Endothelial cell of umbilical vein (primary cell): ENCODE measurements around the gene CMIP. TPM values are rescaled to one million over a fixed set of nuclear protein-coding genes. Genes with fewer than 3 reads are reported as not detected.

Experiments used
- BruUV-seq: library from RNA; stranded (reverse); fragments of 400-500 nt; replicated peaks from 2 replicates; lab custom pipeline; 2021; lab: Mats Ljungman, UMichigan
- CTCF ChIA-PET: fragments of 300-600, 350-600 bp; sonication (Branson Sonifier 250); formaldehyde crosslinking; loops from one replicate; lab custom pipeline; 2021; ENCODE audit warnings: antibody characterized with exemption, inconsistent platforms; lab: Charles Lee
- POLR2A ChIA-PET: fragments of 300-600, 350-600 bp; sonication (Branson Sonifier 250); formaldehyde crosslinking; loops from one replicate; lab custom pipeline; 2021; ENCODE audit warnings: antibody characterized with exemption, inconsistent platforms; lab: Charles Lee
- DNase-seq: peaks from one replicate; pipeline ENCODE4 v3.0.0-alpha.2; 2011; ENCODE audit warnings: low read depth, low spot score
- FAIRE-seq: peaks from 2 replicates; lab custom pipeline; 2011; peaks lifted over from hg19 to GRCh38; lab: Jason Lieb, UNC
- H2AFZ ChIP-seq: 2 replicates; pipeline ENCODE4 v1.6.0; 2012; ENCODE audit warnings: low read depth, low read length, control low read depth, inconsistent platforms
- H3K27ac ChIP-seq: 2 replicates; pipeline ENCODE4 v1.5.1; 2011; ENCODE audit warnings: low read depth, mild to moderate bottlenecking, control low read depth, low read length, moderate library complexity; ENCODE audit not compliant: insufficient read depth
- H3K27me3 ChIP-seq, 2 experiments: 2 replicates each; pipeline versions ENCODE4 v1.6.0 to v1.6.1; 2011; ENCODE audit warnings: low read length in 2 of 2, mixed read lengths in 1 of 2; ENCODE audit not compliant: control insufficient read depth in 2 of 2, insufficient read depth in 2 of 2
- H3K36me3 ChIP-seq, 2 experiments: 2 replicates in 1 of 2; 3 replicates in 1 of 2; pipeline ENCODE4 v1.5.1; 2011; ENCODE audit warnings: low read length in 2 of 2, mild to moderate bottlenecking in 1 of 2, moderate library complexity in 1 of 2; ENCODE audit not compliant: control insufficient read depth in 2 of 2, insufficient read depth in 2 of 2; ENCODE audit errors: extremely low read depth in 1 of 2
- H3K4me1 ChIP-seq: 3 replicates; pipeline ENCODE4 v1.5.1; 2011; ENCODE audit warnings: mild to moderate bottlenecking, low read length; ENCODE audit not compliant: control insufficient read depth, insufficient read depth; ENCODE audit errors: extremely low read depth
- H3K4me2 ChIP-seq: 2 replicates; pipeline ENCODE4 v1.6.1; 2011; ENCODE audit warnings: low read length, control low read depth, mixed read lengths; ENCODE audit not compliant: insufficient read depth
- H3K4me3 ChIP-seq, 3 experiments: fragments of 200-600 bp in 1 of 3; sonication (generic), shearing (Covaris generic) in 1 of 3; replicated peaks in 1 of 3; 2 replicates each; pipeline ENCODE4 v1.5.1; 2011 to 2016; ENCODE audit warnings: control low read depth in 3 of 3, low read length in 3 of 3, mild to moderate bottlenecking in 2 of 3, inconsistent platforms in 1 of 3, low read depth in 1 of 3, moderate library complexity in 1 of 3; ENCODE audit not compliant: insufficient read depth in 1 of 3
- H3K79me2 ChIP-seq: 2 replicates; pipeline ENCODE4 v1.6.0; 2012; ENCODE audit warnings: low read length, inconsistent platforms; ENCODE audit not compliant: control insufficient read depth, insufficient read depth
- H3K9ac ChIP-seq: replicated peaks from 2 replicates; pipeline ENCODE3; 2011; ENCODE audit warnings: low read length, control low read depth; ENCODE audit not compliant: insufficient read depth; ENCODE audit errors: extremely low read depth
- H3K9me1 ChIP-seq: replicated peaks from 3 replicates; pipeline ENCODE4 v1.6.0; 2011; ENCODE audit warnings: mild to moderate bottlenecking, low read length; ENCODE audit not compliant: control insufficient read depth, insufficient read depth; ENCODE audit errors: extremely low read depth
- H3K9me3 ChIP-seq: replicated peaks from 2 replicates; pipeline ENCODE4 v1.5.1; 2012; ENCODE audit warnings: low read length, inconsistent platforms; ENCODE audit not compliant: control insufficient read depth, insufficient read depth
- H4K20me1 ChIP-seq: replicated peaks from 2 replicates; pipeline ENCODE3; 2011; ENCODE audit warnings: mild to moderate bottlenecking, low read length; ENCODE audit not compliant: control insufficient read depth, insufficient read depth; ENCODE audit errors: extremely low read depth
- EZH2 ChIP-seq: IDR thresholded peaks from 2 replicates; pipeline ENCODE4 v1.6.1; 2012; ENCODE audit warnings: borderline replicate concordance, low read depth, mild to moderate bottlenecking, moderate library complexity, low read length, inconsistent platforms; ENCODE audit not compliant: severe bottlenecking
- FOS ChIP-seq: IDR thresholded peaks from 2 replicates; pipeline ENCODE4 v1.6.1; 2011; ENCODE audit warnings: mild to moderate bottlenecking, low read length, moderate library complexity, borderline replicate concordance; ENCODE audit not compliant: insufficient read depth
- GATA2 ChIP-seq: IDR thresholded peaks from 2 replicates; pipeline ENCODE4 v1.7.0; 2011; ENCODE audit warnings: low read depth, mild to moderate bottlenecking, moderate library complexity, mixed read lengths, low read length; ENCODE audit not compliant: insufficient read length, insufficient read depth
- JUN ChIP-seq: IDR thresholded peaks from 2 replicates; pipeline ENCODE4 v1.6.1; 2011; ENCODE audit warnings: borderline replicate concordance, low read depth; ENCODE audit not compliant: insufficient read length, insufficient read depth
- MYC ChIP-seq: IDR thresholded peaks from one replicate; pipeline ENCODE4 v1.6.1; 2011; ENCODE audit warnings: mild to moderate bottlenecking, low read depth, low read length
- POLR2A ChIP-seq: IDR thresholded peaks from 2 replicates; pipeline ENCODE4 v1.6.1; 2012; ENCODE audit warnings: low read depth, mild to moderate bottlenecking, control low read depth, low read length
- POLR2AphosphoS5 ChIP-seq: IDR thresholded peaks from 2 replicates; pipeline ENCODE4 v1.6.1; 2012; ENCODE audit warnings: low read depth, mild to moderate bottlenecking, control low read depth, low read length, moderate library complexity; ENCODE audit not compliant: insufficient read depth
- dilution Hi-C: fragments of 300-500 bp; cut with MboI; formaldehyde crosslinking; loops from one replicate; pipeline ENCODE4 v1.15.0; 2019; ENCODE audit warnings: low sequenced_read_pairs; ENCODE audit not compliant: extremely low pct_ligation_motif_present
- intact Hi-C: fragments of 100-400 bp; cut with micrococcal nuclease; formaldehyde crosslinking; loops from one replicate; pipeline ENCODE4 v1.10.0; 2022
- polyA plus RNA-seq, 4 experiments: library from polyadenylated mRNA; depleted of rRNA in 3 of 4; stranded (reverse) in 3 of 4; unstranded in 1 of 4; fragments of >200 nt; gene quantifications; 2 replicates each; pipeline versions ENCODE4 v1.2.1 to v1.2.3, GENCODE V29; 2011 to 2012; ENCODE audit warnings: missing spikeins in 1 of 4
- total RNA-seq: library from RNA; stranded (reverse); gene quantifications from 2 replicates; pipeline ENCODE4 v1.2.3, GENCODE V29; 2021
- TF ChIP-seq, protein P1 (sequence below), 2 donors: IDR thresholded peaks; 1 replicate in 1 of 2; 2 replicates in 1 of 2; pipeline ENCODE4 v1.5.1; 2011; ENCODE audit warnings: low read length in 2 of 2, mild to moderate bottlenecking in 2 of 2, moderate library complexity in 2 of 2, control low read depth in 1 of 2, inconsistent platforms in 1 of 2, low read depth in 1 of 2; ENCODE audit not compliant: insufficient read depth in 1 of 2; ENCODE audit errors: extremely low read depth in 1 of 2

CMIP gene
- total and polyA plus RNA-seq, 2 donors (not counting 3 experiments of a cell fraction or from before 2014, with no cell fraction given) = 29.0 to 101 TPM

DNA sequence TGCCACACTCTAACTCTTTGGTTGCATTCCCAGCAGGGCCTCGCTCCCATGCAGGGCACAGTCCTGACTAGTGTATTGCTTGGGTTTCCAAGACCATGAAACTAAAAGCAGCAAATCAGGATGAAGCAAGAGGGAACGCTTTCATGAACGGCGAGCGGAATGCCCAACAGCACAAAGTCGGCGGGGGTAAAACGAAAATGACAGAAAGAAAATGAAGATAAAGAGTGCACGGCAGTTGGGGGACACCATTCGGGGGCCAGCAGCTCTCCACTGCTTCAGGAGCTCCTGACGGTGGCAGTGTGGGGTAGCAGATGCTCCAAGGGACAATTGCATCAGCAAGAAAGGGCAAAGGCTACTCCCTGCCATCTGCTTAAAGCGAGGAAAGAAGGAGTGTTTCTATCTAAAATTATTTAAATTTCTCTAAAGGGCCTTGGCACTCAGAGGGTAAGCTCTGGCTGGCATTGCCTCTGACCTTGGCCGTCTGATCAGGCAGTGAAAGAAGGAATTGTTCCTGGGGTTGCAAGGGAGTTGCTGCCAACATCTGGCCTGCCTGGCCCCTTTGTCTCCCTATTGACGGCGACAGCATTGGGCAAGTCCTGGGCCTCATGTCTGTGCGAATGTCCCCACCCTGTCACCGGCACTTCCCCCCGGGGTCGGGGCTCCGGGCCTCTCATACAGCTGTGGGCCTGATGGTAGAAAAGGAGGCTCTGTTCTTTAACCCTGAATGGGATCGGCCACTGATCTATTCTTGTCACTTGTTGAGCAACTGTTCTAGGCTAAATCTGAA is 138.2 kb downstream of the CMIP start:
- POLR2A ChIA-PET = no interaction called here
- Histone ChIP-seq H3K4me3 (no peak overlapping the region), H3K9me1 (no peaks in the 10 kb centered on the region), H4K20me1 (no peaks in the 10 kb centered on the region), H3K4me1 (no peaks in the 10 kb centered on the region), H3K27ac (no peak overlapping the region), H3K79me2 (peaks cover 10% of the 10 kb centered on the region), H3K36me3 (peaks cover 0 to 3% of the 10 kb centered on the region in 2 experiments), H3K4me2 (no peak overlapping the region), H3K9ac (no peak overlapping the region), H2AFZ (no peak overlapping the region), H3K27me3 (no peaks in the 10 kb centered on the region), H3K9me3 (no peaks in the 10 kb centered on the region)
- intact Hi-C loops (no loop called here), dilution Hi-C loops (no loop called here)
- FAIRE-seq (no peak), DNase-seq (no peak)
- TF ChIP-seq GATA2 = no peak
- no peak for TF ChIP-seq EZH2
- TF ChIP-seq, protein P1, sequence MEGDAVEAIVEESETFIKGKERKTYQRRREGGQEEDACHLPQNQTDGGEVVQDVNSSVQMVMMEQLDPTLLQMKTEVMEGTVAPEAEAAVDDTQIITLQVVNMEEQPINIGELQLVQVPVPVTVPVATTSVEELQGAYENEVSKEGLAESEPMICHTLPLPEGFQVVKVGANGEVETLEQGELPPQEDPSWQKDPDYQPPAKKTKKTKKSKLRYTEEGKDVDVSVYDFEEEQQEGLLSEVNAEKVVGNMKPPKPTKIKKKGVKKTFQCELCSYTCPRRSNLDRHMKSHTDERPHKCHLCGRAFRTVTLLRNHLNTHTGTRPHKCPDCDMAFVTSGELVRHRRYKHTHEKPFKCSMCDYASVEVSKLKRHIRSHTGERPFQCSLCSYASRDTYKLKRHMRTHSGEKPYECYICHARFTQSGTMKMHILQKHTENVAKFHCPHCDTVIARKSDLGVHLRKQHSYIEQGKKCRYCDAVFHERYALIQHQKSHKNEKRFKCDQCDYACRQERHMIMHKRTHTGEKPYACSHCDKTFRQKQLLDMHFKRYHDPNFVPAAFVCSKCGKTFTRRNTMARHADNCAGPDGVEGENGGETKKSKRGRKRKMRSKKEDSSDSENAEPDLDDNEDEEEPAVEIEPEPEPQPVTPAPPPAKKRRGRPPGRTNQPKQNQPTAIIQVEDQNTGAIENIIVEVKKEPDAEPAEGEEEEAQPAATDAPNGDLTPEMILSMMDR (IDR thresholded peaks at IDR 0.05; ENCODE audit: extremely low read depth in 1 of 2, insufficient read depth in 1 of 2, low read depth in 1 of 2, low read length in 2 of 2) = no peak
- TF ChIP-seq MYC = no peak
- no peak for TF ChIP-seq POLR2AphosphoS5
- no peak for TF ChIP-seq JUN
- no peak for TF ChIP-seq FOS
- no peak for TF ChIP-seq POLR2A
- no TSS peak for BruUV-seq
- CTCF ChIA-PET = interaction anchor here (1.4 to 1.5 kb wide), 2 partner anchors 19 to 154 kb away, joined by 4 to 5 read pairs; no protein-coding TSS in a partner anchor
